Adipocyte (in vitro differentiated cells): ENCODE results near the gene DBP.
A peak's percentile ranks its signal among the peaks of the same experiment; 100 is the strongest.
"Not testable (repeated sequence)": the region's sequence is repeated elsewhere in the genome, so short reads cannot be mapped to it uniquely, and the experiment has no call there.

Experiments used
- DNase-seq: peaks from one replicate; pipeline ENCODE4 v3.0.0-alpha.2; 2015; ENCODE audit warnings: low read depth
- H3K27me3 ChIP-seq: replicated peaks from 2 replicates; pipeline ENCODE4 v1.7.0; 2013; ENCODE audit warnings: mild to moderate bottlenecking, low read length, moderate library complexity; ENCODE audit not compliant: control insufficient read depth, insufficient read depth
- H3K36me3 ChIP-seq: 2 replicates; pipeline ENCODE4 v1.7.0; 2013; ENCODE audit warnings: low read length, mild to moderate bottlenecking, moderate library complexity; ENCODE audit not compliant: control insufficient read depth, insufficient read depth, severe bottlenecking
- H3K4me1 ChIP-seq: 2 replicates; pipeline ENCODE4 v1.7.0; 2013; ENCODE audit warnings: mild to moderate bottlenecking, low read length, moderate library complexity; ENCODE audit not compliant: control insufficient read depth, insufficient read depth
- H3K4me3 ChIP-seq: 2 replicates; pipeline ENCODE4 v1.7.0; 2013; ENCODE audit warnings: mild to moderate bottlenecking, low read length, moderate library complexity
- H3K9ac ChIP-seq: 2 replicates; pipeline ENCODE4 v1.7.0; 2013; ENCODE audit warnings: mild to moderate bottlenecking, low read length, moderate library complexity
- H3K9me3 ChIP-seq: 2 replicates; pipeline ENCODE4 v1.7.0; 2013; ENCODE audit warnings: mild to moderate bottlenecking, low read length, moderate library complexity; ENCODE audit not compliant: control insufficient read depth

Gene DBP

DNA sequence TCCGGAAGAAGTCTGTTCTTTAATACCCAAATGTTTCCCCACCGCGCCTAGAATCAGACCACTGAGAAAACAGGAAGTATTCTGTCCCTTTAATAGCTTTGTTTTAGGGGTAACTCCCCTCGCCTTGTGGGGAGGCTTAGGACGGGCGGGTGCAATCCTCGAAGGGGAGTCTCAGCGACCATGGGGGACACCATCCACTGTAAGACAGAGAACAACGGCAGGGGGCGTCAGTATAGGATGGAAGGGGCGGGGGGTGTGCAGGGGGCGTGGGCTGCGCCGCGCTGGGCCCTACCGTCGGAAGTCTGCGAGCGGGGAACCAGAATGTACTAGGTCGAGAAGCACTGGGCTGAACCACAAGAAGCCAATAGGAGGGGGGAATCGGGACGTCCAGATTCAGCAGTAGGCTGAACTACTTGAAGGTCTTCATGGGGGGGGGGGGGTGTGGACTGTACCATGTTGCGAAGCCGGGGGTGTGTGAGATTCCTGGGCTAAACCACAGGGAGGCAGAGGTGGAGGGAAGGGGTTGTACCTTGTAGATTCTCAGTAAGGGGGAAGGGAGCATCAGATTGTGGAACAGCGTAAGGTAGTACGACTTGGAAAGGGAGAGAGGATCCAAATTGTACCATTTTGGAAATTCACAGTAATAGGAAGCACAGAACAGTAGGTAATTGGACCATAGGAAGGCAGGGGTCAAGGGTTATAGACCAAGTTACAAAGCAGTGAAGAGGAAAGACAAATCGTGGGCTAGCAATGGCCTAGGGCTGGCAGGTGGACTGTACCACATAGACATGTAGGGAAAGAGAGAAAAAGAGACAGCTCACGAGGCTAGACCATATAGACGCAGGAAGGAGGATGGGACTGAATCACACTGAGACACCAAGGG is 1.0 kb upstream of the DBP start:
- Histone ChIP-seq H3K27me3 (no peaks in the 10 kb centered on the region), H3K9me3 (no peaks in the 10 kb centered on the region), H3K36me3 (no peaks in the 10 kb centered on the region), H3K9ac (peak overlapping the region; percentile 91), H3K4me3 (peak overlapping the region; percentile 87), H3K4me1 (peaks cover 38% of the 10 kb centered on the region)
- peak; percentile 94 for DNase-seq

DNA sequence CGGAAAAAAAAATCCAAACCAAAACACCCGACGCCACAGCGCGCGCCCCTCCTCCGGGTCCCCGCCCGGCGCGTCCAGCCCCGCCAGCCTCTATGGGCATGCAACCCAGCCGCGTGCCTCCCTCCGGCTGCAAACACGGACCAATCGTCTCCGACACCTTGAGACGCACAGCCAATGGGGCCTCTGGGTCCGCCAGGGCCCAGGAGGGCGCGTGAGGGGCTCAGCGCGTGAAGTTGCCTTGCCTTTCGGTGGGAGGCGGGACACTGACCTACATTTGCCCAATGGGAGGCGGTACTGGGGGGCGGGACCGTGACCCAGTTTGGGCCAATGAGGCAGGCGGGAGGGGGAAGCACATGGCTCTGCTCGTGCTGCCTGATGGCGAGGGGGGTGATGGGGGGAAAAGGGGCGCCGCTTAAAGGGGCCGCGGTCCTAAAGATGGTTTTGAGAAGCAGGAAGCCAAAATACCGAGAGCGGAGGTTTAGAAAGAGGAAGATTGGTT is 319 bp upstream of the DBP start:
- Histone ChIP-seq H3K27me3 (no peaks in the 10 kb centered on the region), H3K36me3 (no peaks in the 10 kb centered on the region), H3K4me3 (peak overlapping the region; percentile 87), H3K4me1 (peaks cover 45% of the 10 kb centered on the region), H3K9ac (peak overlapping the region; percentile 91), H3K9me3 (no peaks in the 10 kb centered on the region)
- DNase-seq = peak; percentile 99

DNA sequence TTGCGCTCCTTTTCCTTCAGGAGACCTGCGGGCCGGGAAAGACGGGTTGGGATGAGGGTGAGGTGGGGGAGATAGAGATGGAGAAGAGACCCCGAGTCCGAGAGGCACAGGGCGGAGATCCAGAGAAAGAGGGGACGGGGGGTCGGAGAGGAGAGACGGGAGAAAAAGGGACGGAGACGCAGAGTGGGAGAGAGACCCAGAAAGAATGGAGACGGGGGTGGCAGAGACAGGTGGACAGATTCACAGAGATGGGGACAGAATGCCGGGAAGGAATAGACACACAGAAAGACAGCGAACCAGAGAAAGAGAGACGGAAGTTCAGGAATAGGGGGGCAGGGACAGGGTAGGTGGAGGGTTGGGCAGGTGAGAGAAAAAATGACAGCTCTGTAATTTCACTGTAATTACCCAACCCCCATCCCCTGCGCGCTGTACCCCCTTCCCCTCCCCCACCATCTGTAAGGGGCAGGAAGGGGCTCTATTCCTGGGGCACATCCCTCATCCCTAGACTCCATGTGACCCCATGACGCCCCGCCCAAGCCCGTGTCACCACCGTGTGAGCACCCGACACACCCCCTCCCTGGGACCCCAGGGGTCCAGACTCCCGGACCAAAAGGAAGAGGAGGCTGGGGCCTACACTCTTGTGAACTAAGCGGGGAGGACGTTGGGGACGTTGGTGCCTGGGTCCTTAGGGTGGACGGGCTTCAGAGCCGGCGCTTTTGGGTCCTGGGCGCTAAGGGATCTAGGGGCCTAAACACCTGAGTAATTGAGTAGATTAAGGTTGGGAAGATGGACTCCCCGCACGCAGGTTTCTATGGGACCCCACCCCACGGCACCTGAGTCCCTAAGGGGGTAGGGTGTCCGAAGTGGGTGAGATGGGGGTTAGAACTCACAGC is 967 bp downstream of the DBP start:
- H3K27me3 ChIP-seq = no peaks in the 10 kb centered on the region
- peaks cover 47% of the 10 kb centered on the region for H3K4me1 ChIP-seq
- no peaks in the 10 kb centered on the region for H3K36me3 ChIP-seq
- H3K9ac ChIP-seq = peak overlapping the region; percentile 91
- DNase-seq = peak; percentile 33
- H3K4me3 ChIP-seq = peak overlapping the region; percentile 87
- H3K9me3 ChIP-seq = no peaks in the 10 kb centered on the region

DNA sequence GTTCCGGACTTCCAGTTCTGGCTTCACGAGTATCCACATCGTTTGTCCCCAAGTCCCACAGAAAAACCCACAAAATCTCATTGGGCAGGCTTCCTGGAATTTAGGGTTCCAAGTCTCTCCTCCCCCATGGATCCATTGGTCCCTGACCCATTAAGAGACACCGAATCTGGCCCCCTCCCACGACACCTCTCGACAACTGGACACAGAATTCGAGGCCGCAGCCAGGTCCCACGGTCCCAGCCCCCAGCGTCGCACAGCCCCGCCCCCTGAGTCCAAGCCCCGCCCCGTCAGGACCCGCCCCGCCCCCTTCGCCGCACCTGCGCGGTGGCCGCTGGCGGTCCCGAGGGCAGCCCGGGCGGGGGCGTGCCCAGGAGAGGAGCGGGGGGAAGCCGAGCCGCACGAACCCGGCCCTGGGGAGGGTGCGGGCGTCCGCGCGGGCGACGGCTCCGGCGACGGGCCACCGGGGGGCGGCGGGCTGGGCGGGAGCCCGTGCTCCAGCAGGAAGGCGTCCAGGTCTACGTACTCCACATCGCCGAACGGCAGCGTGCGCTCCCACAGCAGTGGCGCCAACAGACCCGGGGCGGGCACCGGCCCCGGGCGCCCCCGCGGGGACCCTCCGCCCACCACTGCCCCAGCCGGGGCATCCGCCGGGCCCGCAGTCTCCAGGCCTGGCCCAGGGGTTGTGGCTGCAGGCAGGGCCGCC is 1.8 kb downstream of the DBP start:
- peak overlapping the region; percentile 87 for H3K4me3 ChIP-seq
- DNase-seq = peak; percentile 61
- H3K9me3 ChIP-seq = no peaks in the 10 kb centered on the region

DNA sequence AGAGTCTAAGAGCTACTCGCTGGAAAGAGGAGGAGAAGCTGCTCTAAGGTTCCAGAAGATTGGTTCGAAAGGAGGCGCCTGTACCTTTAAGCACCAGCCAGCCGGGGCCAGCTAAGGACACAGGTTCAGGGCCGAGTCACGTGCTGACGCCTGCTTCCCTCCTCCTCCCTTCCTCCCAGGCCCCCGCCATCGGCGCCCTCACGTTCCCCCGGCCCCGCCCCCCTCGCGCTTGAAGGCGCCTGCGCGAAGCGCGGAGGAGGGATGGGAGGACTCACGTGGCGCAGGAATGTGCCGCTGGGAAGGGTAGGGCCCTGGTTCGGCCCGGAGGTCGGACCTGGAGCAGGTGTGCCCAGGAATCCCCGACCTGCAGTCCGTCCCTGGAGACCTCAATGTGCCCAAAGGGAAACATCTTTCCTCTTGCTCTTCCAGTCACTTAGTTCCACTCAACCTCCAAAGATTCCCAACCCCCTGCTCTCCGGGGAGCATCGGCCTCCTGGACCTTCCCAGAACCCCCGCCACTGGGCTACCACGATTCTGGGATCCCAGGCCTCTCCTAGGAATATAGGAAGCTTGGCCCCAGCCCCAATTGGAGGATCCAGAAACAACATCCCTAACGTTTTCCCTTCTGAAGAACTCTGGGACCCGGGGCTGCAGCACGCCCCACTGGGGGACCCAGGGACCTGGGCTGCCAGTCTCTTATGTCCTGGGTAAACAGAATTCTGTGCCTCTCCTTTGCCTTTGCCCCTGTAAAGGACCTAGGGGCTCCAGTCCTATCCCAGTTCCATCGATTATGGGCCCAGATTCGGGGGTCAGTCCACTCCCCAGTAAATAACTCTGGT is 2.5 kb downstream of the DBP start:
- no peaks in the 10 kb centered on the region for H3K36me3 ChIP-seq
- DNase-seq = peak; percentile 93
- H3K9ac ChIP-seq = peak overlapping the region; percentile 82
- H3K9me3 ChIP-seq = no peaks in the 10 kb centered on the region
- peak overlapping the region; percentile 79 for H3K4me3 ChIP-seq
- H3K27me3 ChIP-seq = no peaks in the 10 kb centered on the region
- H3K4me1 ChIP-seq = peaks cover 47% of the 10 kb centered on the region

More for the DNA sequence above, 1.8 kb downstream of the DBP start:
- Histone ChIP-seq H3K4me1 (peaks cover 47% of the 10 kb centered on the region), H3K9ac (peak overlapping the region; percentile 82), H3K27me3 (no peaks in the 10 kb centered on the region), H3K36me3 (no peaks in the 10 kb centered on the region)

DNA sequence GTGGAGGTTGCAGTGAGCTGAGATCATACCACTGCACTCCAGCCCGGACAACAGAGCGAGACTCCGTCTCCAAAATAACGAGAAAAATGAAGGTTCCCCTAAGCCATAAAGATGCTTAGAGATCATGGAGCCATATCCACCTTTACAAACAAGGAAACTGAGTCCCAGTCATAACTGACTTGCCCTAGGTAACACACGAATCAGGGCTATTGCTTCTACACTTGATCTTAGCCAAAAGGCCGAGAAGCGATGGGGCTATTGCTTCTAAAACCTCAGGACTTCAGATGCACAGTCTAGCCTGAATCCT is 3.2 kb downstream of the DBP start:
- peaks cover 47% of the 10 kb centered on the region for H3K4me1 ChIP-seq
- DNase-seq = no peak
- no peaks in the 10 kb centered on the region for H3K27me3 ChIP-seq
- no peaks in the 10 kb centered on the region for H3K9me3 ChIP-seq
- H3K9ac ChIP-seq = peak overlapping the region; percentile 71
- H3K4me3 ChIP-seq = peak overlapping the region; percentile 62
- H3K36me3 ChIP-seq = no peaks in the 10 kb centered on the region

DNA sequence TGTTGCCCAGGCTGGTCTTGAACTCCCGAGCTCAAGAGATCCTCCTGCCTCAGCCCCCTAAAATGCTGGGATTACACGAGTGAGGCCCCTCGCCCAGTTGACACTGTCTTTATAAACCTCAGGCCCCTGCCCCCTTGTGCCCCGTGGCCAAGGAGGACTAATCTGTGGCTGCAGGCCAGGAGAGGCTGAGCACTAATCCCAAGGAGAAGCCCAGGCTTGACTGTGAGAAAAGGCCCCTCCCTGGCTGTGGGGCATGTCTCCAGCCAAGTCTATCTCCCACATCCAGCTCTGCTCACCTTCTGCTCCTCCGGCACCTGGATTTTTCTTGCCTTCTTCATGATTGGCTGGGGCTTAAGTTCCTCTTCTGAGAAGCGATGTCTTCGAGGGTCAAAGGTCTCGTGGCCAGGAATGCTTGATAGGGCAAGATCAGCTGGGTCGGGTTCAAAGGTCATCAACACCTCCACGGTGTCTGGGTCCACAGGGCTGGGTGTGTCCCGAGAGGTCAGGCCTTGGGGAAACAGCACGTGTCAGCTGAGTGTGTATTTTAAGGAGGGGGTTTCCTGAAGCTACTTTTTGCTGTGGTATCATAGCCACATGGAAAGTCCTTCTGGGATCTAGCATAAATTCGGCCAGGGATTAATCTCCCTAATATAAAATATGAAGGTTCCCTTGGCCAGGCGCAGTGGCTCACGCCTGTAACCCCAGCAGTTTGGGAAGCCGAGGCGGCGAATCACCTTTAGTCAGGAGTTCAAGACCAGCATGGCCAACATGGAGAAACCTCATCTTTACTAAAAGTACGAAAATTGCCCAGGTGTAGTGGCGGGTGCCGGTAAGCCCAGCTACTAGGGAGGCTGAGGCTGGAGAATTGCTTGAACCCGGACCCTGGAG is 3.8 kb downstream of the DBP start:
- H3K9ac ChIP-seq = peak overlapping the region; percentile 71
- H3K36me3 ChIP-seq = no peaks in the 10 kb centered on the region
- peak overlapping the region; percentile 62 for H3K4me3 ChIP-seq
- H3K27me3 ChIP-seq = no peaks in the 10 kb centered on the region
- no peaks in the 10 kb centered on the region for H3K9me3 ChIP-seq
- H3K4me1 ChIP-seq = peaks cover 43% of the 10 kb centered on the region
- no peak for DNase-seq

DNA sequence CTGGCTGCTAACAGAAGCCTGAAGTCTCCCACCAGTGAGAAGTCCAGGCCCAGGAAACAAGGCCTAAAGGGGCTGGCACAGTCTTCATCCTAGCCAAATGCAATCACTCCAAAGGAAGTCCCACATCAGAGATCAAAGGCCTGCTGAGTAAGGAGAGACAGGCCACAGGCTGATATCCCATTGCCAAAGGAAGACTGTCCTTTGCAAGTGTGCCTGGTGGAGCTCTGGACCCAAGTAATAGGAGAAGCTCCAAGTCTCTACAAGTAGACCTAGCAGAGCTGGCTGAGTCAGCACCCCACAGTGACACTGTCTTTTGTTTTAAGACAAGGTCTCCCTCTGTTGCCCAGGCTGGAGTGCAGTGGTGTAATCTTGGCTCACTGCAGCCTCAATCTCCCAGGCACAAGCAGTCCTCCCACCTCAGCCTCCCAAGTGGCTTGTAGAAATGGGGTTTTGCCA is 4.5 kb downstream of the DBP start:
- no peak for DNase-seq
- Histone ChIP-seq H3K36me3 (no peaks in the 10 kb centered on the region), H3K4me1 (peaks cover 41% of the 10 kb centered on the region), H3K27me3 (no peaks in the 10 kb centered on the region), H3K9me3 (no peaks in the 10 kb centered on the region), H3K9ac (peak overlapping the region; percentile 71), H3K4me3 (no peak overlapping the region)

DNA sequence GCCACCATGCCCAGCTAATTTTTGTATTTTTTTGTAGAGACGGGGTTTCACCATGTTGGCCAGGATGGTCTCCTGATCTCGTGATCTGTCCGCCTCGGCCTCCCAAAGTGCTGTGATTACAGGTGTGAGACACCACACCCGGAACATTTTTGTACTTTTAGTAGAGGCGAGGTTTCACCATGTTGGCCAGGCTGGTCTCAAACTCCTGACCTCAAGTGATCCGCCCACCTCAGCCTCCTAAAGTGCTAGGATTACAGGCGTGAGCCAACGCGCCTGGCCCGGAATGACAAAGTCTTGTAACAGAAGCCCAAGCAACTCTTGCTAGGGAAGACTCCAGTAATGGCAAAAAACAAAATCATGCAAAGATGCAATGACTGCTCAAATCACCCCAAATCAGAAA is 4.9 kb downstream of the DBP start:
- H3K4me3 ChIP-seq, H3K9me3 ChIP-seq, H3K9ac ChIP-seq, DNase-seq, H3K27me3 ChIP-seq, H3K36me3 ChIP-seq: not testable (repeated sequence)
- H3K4me1 ChIP-seq = peaks cover 41% of the 10 kb centered on the region
